WI38 (cell line): Measurements from ENCODE around the gene SPTAN1.
"Not testable (repeated sequence)": the region's sequence is repeated elsewhere in the genome, so short reads cannot be mapped to it uniquely, and the experiment has no call there.

Experiments used
- H3K4me3 ChIP-seq: 2 replicates; pipeline ENCODE4 v1.5.1; 2011; ENCODE audit warnings: low read depth, mild to moderate bottlenecking, control low read depth, low read length
- TF ChIP-seq, protein P1 (sequence below): IDR thresholded peaks from 2 replicates; pipeline ENCODE4 v1.5.1; 2012; ENCODE audit warnings: low read depth, mild to moderate bottlenecking, control low read depth, low read length

SPTAN1 gene

DNA sequence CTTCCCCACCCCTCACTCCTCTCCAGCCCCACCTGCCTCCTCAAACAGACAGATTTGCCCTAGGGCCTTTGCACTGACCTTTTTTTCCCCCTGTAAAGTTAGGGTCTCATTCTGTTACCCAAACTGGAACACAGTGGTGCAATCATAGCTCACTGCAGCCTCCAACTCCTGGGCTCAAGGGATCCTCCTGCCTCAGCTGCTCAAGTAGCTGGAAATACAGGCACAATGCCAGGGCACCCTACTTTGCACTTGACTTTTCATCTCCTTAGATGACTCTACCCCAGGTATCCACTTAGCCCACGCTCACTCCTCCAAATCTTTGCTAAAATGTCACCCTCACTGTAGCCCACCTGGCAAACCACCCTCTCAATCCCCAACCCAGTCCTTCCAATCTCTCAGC lies 102.1 kb downstream of the SPTAN1 start:
- TF ChIP-seq, protein P1, sequence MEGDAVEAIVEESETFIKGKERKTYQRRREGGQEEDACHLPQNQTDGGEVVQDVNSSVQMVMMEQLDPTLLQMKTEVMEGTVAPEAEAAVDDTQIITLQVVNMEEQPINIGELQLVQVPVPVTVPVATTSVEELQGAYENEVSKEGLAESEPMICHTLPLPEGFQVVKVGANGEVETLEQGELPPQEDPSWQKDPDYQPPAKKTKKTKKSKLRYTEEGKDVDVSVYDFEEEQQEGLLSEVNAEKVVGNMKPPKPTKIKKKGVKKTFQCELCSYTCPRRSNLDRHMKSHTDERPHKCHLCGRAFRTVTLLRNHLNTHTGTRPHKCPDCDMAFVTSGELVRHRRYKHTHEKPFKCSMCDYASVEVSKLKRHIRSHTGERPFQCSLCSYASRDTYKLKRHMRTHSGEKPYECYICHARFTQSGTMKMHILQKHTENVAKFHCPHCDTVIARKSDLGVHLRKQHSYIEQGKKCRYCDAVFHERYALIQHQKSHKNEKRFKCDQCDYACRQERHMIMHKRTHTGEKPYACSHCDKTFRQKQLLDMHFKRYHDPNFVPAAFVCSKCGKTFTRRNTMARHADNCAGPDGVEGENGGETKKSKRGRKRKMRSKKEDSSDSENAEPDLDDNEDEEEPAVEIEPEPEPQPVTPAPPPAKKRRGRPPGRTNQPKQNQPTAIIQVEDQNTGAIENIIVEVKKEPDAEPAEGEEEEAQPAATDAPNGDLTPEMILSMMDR: no peak
- no peak overlapping the region for H3K4me3 ChIP-seq

DNA sequence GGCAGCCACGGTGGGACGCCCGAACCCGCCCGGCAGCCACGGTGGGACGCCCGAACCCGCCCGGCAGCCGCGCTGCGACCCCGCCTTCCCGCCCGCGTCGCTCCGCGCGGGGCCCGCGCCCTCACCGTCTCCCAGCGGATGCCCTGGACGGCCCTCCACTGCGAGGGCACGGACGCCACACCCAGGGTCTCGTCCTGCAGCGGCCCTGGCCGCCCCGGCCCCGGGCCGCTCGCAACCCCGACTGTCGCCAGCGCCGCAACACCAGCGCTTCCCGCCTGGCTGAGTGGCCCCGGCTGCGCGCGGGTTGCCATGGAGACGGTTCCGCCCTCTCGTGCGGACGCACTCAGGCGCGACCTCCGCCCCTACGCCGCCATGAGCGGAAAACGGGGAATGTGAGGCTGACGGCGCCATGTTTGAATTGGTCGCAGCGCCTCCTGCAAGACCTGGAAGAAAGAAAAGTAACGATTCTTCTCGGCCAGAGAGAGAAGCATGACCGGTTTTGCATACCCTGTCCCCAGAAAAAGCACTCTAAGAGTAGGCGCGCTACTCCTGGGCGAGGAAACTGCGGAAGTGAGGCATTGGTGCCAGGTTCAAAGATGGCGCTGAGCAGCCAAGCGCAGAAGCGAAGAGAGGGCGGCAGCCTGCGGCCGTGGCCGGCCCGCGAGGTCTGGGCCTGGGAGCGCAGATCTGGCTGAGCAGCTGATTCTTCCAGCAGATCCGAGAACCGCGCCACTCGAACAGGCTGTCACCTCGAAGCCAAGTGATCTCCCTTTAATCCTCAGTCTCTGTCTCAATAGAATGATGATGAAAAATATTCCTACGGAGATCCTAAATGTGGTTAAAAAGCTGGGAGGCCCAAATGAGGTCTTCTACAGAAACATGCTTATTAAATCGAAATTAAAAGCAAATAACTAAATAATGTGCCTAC lies 104.3 kb downstream of the SPTAN1 start, which contains the start of gene DYNC2I2:
Gene DYNC2I2 (minus strand): TSS at position 432 of the 928 bp plus-strand sequence. CDS start 121 bp downstream, at position 311.
- TF ChIP-seq, protein P1: no peak
- peak within 1 kb of the TSS; percentile 69 for H3K4me3 ChIP-seq

DNA sequence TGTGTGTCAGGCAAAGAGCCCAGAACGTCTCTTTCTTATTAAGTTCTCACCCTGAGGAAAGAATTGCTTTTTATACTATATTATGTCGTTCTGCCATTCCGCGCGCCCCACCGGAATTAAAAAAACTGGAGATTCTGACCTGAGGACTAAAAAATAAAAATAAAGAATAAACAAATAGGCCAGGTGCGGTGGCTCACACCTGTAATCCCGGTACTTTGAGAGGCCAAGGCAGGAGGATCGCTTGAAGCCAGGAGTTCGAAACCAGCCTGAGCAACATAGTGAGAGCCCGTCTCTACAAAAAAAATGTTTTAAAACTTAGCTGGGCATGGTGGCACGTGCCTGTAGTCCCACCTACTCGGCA lies 104.9 kb downstream of the SPTAN1 start:
- H3K4me3 ChIP-seq: no peak overlapping the region; the same call in 1 of the 2 replicates
- TF ChIP-seq, protein P1: no peak

DNA sequence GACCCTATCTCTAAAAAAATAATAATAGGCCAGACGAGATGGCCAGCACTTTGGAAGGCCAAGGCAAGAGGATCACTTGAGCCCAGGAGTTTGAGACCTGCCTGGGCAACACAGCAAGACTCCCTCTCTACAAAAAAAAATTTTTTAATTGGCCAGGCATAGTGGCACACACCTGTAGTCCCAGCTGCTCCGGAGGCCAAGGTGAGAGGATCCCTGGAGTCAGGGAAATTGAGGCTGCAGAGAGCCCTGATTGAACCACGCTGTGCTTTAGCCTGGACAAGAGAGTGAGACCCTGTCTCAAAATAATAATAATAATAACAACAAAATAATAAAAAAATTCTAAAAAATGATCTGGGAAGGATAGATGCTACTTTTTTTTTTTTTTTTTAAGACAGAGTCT lies 105.4 kb downstream of the SPTAN1 start:
- no peak overlapping the region for H3K4me3 ChIP-seq
- TF ChIP-seq, protein P1: no peak

DNA sequence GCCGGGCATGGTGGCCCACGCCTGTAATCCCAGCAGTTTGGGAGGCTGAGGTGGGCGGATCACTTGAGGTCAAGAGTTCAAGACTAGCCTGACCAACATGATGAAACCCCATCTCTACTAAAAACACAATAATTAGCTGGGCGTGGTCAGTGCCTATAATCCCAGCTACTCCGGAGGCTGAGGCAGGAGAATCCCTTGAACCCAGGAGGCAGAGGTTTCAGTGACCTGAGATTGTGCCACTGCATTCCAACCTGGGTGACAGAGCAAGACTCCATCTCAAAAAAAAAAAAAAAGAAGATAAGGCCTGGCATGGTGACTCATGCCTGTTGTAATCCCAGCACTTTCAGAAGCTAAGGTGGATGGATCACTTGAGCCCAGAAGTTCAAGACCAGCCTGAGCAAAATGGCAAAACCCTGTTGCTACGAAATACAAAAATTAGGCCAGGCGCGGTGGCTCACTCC lies 114.1 kb downstream of the SPTAN1 start:
- not testable (repeated sequence) for H3K4me3 ChIP-seq

DNA sequence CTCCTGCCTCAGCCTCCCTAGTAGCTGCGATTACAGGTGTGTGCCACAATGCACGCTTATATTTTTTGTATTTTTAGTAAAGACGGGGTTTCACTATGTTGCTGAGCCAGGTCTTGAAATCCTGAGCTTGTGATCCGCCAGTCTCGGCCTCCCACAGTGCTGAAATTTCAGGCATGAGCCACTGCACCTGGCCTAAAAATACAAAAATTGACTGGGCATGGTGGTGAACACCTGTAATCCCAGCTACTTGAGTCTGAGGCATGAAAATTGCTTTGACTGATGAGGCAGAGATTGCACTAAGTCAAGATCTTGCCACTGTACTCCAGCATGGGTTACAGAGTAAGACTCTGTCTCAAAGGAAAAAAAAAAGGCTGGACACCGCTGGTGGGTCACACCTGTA lies 117.4 kb downstream of the SPTAN1 start:
- TF ChIP-seq, protein P1: no peak
- no peak overlapping the region for H3K4me3 ChIP-seq

DNA sequence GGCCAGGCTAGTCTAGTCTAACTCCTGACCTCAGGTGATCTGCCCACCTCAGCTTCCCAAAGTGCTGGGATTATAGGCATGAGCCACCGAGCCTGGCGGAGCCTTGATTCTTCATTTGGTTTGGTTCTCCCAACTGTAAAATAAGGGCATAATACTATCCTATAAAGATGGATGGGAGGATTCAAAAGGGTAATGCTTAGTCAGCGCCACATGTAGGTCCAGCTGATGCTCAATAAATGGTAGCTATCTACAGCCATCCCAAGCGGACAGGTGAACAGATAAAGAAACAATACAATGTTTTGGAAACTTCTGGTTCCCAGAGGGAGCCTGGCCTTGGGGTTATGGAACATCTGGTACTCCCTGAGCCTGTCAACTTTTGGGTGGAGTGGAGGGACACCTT lies 123.0 kb downstream of the SPTAN1 start:
- TF ChIP-seq, protein P1: no peak

More for the DNA sequence above, 123.0 kb downstream of the SPTAN1 start:
- no peak overlapping the region for H3K4me3 ChIP-seq
